Peyer's patch (tissue), 4 donors: ENCODE measurements around the gene CD164L2. TPM values are rescaled to one million over a fixed set of nuclear protein-coding genes. Genes with fewer than 3 reads are reported as not detected.

Experiments
- DNase-seq, 3 donors: peaks; one replicate each; pipeline ENCODE4 v3.0.0-alpha.2; 2017 to 2019
- H3K27ac ChIP-seq, 4 donors: fragments of 200-600 bp; sonication (generic); one replicate each; pipeline ENCODE4 v1.5.1; 2016 to 2019
- H3K27me3 ChIP-seq, 2 donors: fragments of 200-600 bp; sonication (generic); one replicate each; pipeline ENCODE4 v1.5.1; 2019
- H3K36me3 ChIP-seq, 3 donors: fragments of 200-600 bp; sonication (generic); one replicate each; pipeline ENCODE4 v1.5.1; 2016 to 2019
- H3K4me1 ChIP-seq, 4 donors: fragments of 200-600 bp; sonication (generic); one replicate each; pipeline ENCODE4 v1.5.1; 2016 to 2019
- H3K4me3 ChIP-seq, 4 donors: fragments of 200-600 bp; sonication (generic); 1 replicate in 3 of 4; 2 replicates in 1 of 4; pipeline ENCODE4 v1.5.1; 2016 to 2019; ENCODE audit warnings: mild to moderate bottlenecking in 1 of 4
- H3K9me3 ChIP-seq, 4 donors: fragments of 200-600 bp; sonication (generic); one replicate each; pipeline ENCODE4 v1.5.1; 2016 to 2019; ENCODE audit warnings: mild to moderate bottlenecking in 1 of 4
- POLR2A ChIP-seq, 2 donors: fragments of 450-650 bp; IDR thresholded peaks; one replicate each; pipeline ENCODE4 v1.5.1; 2017; ENCODE audit warnings: antibody characterized with exemption in 2 of 2, mild to moderate bottlenecking in 2 of 2, moderate library complexity in 2 of 2
- total RNA-seq, 4 donors: library from RNA; depleted of rRNA; stranded (reverse); fragments of >200 nt; gene quantifications; one replicate each; pipeline ENCODE4 v1.1.0, GENCODE V29; 2016
- TF ChIP-seq, protein P1 (sequence below), 6 experiments: fragments of 450-650 bp in 4 of 6; fragments of 200-600 bp in 2 of 6; sonication (generic) in 1 of 6; IDR thresholded peaks; one replicate each; pipeline ENCODE4 v1.5.1; 2017 to 2019; ENCODE audit warnings: antibody characterized with exemption in 6 of 6, mild to moderate bottlenecking in 3 of 6, moderate library complexity in 1 of 6

The CD164L2 gene
- total RNA-seq, 4 donors from 2014 or later: not detected

DNA sequence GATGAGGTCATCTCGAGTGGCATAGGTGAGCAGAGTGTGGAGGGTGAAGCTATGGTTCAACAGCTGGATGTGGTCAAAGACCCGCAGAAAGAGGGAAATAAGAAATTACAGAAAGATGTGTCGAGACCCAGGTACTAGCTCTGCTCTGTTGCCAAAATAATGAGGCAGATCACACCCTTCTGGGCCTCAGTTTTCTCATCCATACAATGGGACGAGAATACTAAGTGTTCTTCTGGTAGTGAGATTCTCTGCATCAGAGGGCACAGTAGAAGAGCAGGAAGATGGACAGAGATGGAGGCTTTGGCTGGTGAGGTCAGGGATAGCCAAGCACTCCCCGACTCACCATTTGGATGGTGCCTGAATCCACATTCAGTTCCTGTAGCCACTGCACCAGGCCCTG, 27.4 kb downstream of the CD164L2 start:
- TF ChIP-seq POLR2A (IDR thresholded peaks at IDR 0.05): no peak
- TF ChIP-seq, protein P1, sequence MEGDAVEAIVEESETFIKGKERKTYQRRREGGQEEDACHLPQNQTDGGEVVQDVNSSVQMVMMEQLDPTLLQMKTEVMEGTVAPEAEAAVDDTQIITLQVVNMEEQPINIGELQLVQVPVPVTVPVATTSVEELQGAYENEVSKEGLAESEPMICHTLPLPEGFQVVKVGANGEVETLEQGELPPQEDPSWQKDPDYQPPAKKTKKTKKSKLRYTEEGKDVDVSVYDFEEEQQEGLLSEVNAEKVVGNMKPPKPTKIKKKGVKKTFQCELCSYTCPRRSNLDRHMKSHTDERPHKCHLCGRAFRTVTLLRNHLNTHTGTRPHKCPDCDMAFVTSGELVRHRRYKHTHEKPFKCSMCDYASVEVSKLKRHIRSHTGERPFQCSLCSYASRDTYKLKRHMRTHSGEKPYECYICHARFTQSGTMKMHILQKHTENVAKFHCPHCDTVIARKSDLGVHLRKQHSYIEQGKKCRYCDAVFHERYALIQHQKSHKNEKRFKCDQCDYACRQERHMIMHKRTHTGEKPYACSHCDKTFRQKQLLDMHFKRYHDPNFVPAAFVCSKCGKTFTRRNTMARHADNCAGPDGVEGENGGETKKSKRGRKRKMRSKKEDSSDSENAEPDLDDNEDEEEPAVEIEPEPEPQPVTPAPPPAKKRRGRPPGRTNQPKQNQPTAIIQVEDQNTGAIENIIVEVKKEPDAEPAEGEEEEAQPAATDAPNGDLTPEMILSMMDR (IDR thresholded peaks at IDR 0.05): no peak
- Histone ChIP-seq H3K4me3 (no peak overlapping the region), H3K36me3 (peaks cover 0 to 20% (median 0%) of the 10 kb centered on the region in 3 donors), H3K27ac (no peak overlapping the region), H3K27me3 (no peaks in the 10 kb centered on the region), H3K9me3 (no peaks in the 10 kb centered on the region), H3K4me1 (peaks cover 3 to 34% (median 18%) of the 10 kb centered on the region in 4 donors)
- no peak for DNase-seq

DNA sequence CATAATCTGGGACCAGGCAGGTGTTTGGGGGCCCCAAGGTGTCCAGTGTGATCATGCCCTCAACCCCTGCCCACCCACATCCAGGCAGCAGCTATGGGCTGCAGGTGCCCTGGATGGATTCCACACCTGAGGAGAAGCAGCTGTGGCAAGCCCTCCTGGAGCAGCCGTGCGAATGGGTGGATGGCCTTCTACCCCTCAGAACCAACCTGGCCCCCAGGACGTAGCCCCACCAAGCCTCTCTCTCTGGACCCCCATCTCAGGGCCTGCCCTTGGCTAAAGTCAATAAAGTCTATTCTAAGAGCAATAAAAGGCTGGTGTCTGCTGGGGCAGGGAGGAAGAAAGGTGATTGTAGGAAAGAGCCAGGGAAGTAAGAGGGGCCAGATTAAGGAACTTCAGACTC, 29.5 kb downstream of the CD164L2 start:
- no peaks in the 10 kb centered on the region for H3K27me3 ChIP-seq
- H3K27ac ChIP-seq: no peak overlapping the region
- DNase-seq: no peak
- no peaks in the 10 kb centered on the region for H3K9me3 ChIP-seq
- TF ChIP-seq, protein P1 (IDR thresholded peaks at IDR 0.05): no peak
- TF ChIP-seq POLR2A (IDR thresholded peaks at IDR 0.05): no peak
- peaks cover 7 to 49% (median 13%) of the 10 kb centered on the region in 4 donors for H3K4me1 ChIP-seq
- no peak overlapping the region for H3K4me3 ChIP-seq
- peaks cover 0 to 20% (median 0%) of the 10 kb centered on the region in 3 donors for H3K36me3 ChIP-seq

DNA sequence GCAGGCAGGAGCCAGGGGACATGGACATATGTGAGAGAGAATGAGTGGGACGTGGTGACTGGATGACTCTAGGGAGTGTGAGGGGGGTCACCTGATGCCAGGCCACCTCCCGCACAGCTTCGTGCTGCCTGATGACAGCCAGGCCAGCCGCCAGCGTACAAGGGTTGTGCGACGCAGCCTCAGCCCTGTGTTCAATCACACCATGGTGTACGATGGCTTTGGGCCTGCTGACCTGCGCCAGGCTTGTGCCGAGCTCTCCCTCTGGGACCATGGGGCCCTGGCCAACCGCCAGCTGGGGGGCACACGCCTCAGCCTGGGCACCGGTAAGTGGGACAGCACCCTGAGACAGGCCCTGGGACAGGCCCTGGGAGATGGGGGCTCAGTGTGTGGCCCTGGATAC, 30.0 kb downstream of the CD164L2 start:
- H3K9me3 ChIP-seq: no peaks in the 10 kb centered on the region
- H3K4me1 ChIP-seq: peaks cover 7 to 51% (median 13%) of the 10 kb centered on the region in 4 donors
- peaks cover 0 to 20% (median 0%) of the 10 kb centered on the region in 3 donors for H3K36me3 ChIP-seq
- no peak for DNase-seq
- no peak overlapping the region for H3K4me3 ChIP-seq
- H3K27ac ChIP-seq: no peak overlapping the region
- TF ChIP-seq, protein P1 (IDR thresholded peaks at IDR 0.05): no peak
- no peak for TF ChIP-seq POLR2A (IDR thresholded peaks at IDR 0.05)
- H3K27me3 ChIP-seq: no peaks in the 10 kb centered on the region

DNA sequence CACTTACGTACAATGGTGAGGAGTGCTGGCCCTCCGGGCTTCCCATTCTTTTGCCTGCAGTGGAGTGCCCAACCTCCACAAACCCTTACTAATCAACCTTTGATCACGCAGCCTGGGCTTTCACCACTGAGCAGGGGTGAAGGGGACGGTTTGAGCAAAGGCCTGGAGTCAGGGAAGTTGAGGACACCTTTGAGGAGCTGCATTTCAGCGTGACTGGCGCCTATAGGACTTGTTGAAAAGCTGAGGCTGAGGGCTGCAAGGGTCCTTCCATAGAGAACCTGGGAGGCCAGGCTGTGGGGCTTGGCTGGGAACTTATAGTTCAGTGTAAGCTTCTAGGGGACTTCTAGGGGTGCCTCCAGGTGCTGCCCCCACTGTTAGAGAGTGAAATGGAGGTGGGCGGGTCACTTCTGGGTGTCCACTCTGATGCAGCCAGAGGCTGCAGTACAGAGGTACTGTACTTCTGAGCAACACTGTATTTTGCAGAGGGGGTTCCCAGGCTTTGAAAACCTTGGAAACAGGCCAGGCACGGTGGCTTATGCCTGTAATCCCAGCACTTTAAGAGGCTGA, 31.5 kb downstream of the CD164L2 start:
- peak overlapping the region in 2 of 4 donors; percentile 32 to 37 for H3K4me3 ChIP-seq
- no peak overlapping the region for H3K27ac ChIP-seq
- peaks cover under 1 to 39% (median 4%) of the 10 kb centered on the region in 4 donors for H3K4me1 ChIP-seq
- peaks cover 0 to 17% (median 0%) of the 10 kb centered on the region in 3 donors for H3K36me3 ChIP-seq
- H3K9me3 ChIP-seq: no peaks in the 10 kb centered on the region
- H3K27me3 ChIP-seq: no peaks in the 10 kb centered on the region
- TF ChIP-seq, protein P1 (IDR thresholded peaks at IDR 0.05): no peak
- no peak for TF ChIP-seq POLR2A (IDR thresholded peaks at IDR 0.05)
- no peak for DNase-seq

DNA sequence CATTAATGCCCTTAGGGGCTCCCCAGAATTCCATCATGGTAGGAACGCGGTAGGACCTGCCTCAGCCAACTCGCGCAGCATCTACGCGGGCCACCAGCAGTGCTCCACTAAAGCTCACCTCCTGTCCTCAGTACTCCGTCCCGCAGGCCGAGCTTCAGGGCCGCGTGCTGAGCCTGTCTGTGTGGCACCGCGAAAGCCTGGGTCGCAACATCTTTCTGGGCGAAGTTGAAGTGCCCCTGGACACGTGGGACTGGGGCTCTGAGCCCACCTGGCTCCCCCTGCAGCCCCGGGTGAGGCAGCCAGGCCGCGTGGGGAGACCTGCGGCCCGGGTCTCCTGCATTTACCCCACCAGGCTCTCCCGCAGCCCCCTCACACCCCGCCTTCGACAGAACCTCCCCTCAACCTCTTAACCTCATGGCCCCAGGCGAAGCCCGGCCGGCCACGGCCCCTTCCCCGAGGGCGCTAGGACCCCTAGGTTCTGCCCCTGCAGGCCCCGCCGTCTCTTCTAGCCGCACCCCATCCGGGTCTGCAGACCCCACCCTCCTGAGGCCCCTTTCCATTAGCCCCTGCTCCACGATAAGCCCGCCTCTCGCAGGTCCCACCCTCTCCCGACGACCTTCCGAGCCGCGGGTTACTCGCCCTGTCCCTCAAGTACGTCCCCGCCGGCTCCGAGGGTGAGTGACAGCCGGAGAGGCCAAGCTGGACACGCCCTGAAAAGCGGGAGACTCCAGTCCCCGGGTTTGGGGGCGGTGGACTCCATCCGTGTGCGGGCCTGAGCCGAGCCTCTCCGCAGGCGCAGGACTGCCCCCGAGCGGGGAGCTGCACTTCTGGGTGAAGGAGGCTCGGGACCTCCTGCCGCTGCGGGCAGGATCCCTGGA, 32.2 kb downstream of the CD164L2 start:
- Histone ChIP-seq H3K27me3 (no peaks in the 10 kb centered on the region), H3K27ac (no peak overlapping the region), H3K9me3 (no peaks in the 10 kb centered on the region), H3K4me3 (peak overlapping the region in 2 of 4 donors; percentile 32 to 37), H3K4me1 (peaks cover 0 to 34% (median 4%) of the 10 kb centered on the region in 4 donors), H3K36me3 (peaks cover 0 to 10% (median 0%) of the 10 kb centered on the region in 3 donors)
- DNase-seq: peak in 2 of 3 donors; percentile 62 to 70
- no peak for TF ChIP-seq POLR2A (IDR thresholded peaks at IDR 0.05)
- TF ChIP-seq, protein P1 (IDR thresholded peaks at IDR 0.05): no peak
